ENCODE data around the gene ADGRV1. TPM values are rescaled to one million over a fixed set of nuclear protein-coding genes. Genes with fewer than 3 reads are reported as not detected.

The ADGRV1 gene
- total RNA-seq, 4 donors from 2014 or later: 0.08 to 0.87 (median 0.41) TPM

DNA sequence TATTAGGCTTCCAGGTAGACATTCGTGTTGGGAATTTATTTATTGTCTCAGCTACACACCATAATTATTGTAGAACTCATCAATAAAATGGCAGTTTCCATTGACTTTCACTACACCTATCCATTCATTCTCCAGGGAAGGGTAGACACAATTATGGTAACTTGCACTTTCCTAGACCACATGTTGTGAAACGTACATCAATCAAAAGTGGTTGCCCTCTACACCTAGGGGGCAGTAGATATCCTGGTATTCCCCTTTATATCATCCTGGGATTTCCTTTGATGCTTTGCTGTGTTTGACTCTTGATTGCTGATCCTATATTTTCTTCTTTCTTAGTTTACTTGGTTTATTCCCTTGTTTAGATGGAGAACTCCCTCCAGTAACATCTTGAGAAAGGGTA lies 47.9 kb downstream of the ADGRV1 start:
- TF ChIP-seq POLR2AphosphoS5 (IDR thresholded peaks at IDR 0.05): no peak
- no peak for TF ChIP-seq POLR2A (IDR thresholded peaks at IDR 0.05)
- TF ChIP-seq, protein P1, sequence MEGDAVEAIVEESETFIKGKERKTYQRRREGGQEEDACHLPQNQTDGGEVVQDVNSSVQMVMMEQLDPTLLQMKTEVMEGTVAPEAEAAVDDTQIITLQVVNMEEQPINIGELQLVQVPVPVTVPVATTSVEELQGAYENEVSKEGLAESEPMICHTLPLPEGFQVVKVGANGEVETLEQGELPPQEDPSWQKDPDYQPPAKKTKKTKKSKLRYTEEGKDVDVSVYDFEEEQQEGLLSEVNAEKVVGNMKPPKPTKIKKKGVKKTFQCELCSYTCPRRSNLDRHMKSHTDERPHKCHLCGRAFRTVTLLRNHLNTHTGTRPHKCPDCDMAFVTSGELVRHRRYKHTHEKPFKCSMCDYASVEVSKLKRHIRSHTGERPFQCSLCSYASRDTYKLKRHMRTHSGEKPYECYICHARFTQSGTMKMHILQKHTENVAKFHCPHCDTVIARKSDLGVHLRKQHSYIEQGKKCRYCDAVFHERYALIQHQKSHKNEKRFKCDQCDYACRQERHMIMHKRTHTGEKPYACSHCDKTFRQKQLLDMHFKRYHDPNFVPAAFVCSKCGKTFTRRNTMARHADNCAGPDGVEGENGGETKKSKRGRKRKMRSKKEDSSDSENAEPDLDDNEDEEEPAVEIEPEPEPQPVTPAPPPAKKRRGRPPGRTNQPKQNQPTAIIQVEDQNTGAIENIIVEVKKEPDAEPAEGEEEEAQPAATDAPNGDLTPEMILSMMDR (IDR thresholded peaks at IDR 0.05): no peak
- TF ChIP-seq EP300 (IDR thresholded peaks at IDR 0.05): no peak
- H3K36me3 ChIP-seq: no peaks in the 10 kb centered on the region
- H3K27ac ChIP-seq: no peak overlapping the region
- ATAC-seq: no peak
- H3K4me1 ChIP-seq: no peaks in the 10 kb centered on the region
- H3K4me3 ChIP-seq: no peak overlapping the region
- WGBS, 2 donors (ENCODE audit: low coverage in 1 of 2): 35 to 45% methylated on average over 2 of the region's 2 CpGs
- H3K27me3 ChIP-seq: no peaks in the 10 kb centered on the region
- H3K9me3 ChIP-seq: no peaks in the 10 kb centered on the region

DNA sequence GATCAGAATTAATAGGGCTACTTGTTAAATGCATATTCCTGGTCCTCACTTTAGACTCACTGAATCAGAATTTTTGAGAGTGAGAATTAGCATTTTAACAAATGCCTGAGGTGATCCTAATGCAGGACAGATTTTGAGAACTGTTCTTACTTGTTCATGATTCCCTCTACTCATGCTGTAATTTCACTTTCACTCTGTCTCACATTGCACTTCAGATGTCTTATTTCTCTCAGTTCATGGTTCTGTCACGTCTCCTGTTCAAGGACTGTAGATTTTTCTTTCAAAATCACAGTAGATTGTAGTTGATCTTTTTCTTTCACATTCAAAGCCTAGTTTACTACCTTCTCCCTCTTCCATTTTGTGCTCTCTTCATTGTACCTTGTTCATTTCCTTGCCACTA lies 54.3 kb downstream of the ADGRV1 start:
- no peak for ATAC-seq
- Histone ChIP-seq H3K9me3 (no peaks in the 10 kb centered on the region), H3K4me3 (no peak overlapping the region), H3K27ac (no peak overlapping the region), H3K27me3 (no peaks in the 10 kb centered on the region), H3K36me3 (no peaks in the 10 kb centered on the region), H3K4me1 (no peaks in the 10 kb centered on the region)
- TF ChIP-seq POLR2A (IDR thresholded peaks at IDR 0.05) (no peak), POLR2AphosphoS5 (IDR thresholded peaks at IDR 0.05) (no peak), EP300 (IDR thresholded peaks at IDR 0.05) (no peak)
- TF ChIP-seq, protein P1 (IDR thresholded peaks at IDR 0.05): no peak
- 36% methylated on average over 1 of the region's 1 CpG; no CpG with 5 or more reads in 1 of the 2 donors for WGBS, 2 donors (ENCODE audit: low coverage in 1 of 2)

DNA sequence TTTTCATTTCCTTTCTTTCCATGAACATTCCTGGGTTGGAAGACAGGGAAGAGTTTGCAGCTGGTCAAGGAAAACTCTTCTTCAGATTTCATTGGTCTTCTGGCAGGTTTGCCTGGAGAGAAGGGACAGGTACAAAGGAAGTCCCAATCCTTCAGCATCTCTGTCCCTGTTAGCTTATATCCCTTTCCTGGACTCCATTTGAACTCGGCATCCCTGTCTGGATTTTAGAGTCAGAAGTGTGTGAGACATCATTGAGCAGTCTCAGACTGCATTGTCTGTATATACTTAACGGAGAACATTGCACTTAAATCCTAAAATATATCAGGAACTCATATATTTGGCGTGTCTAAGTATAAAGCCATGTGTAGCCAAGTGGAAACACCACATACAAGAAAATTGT lies 54.9 kb downstream of the ADGRV1 start:
- no peaks in the 10 kb centered on the region for H3K36me3 ChIP-seq
- H3K4me1 ChIP-seq: no peaks in the 10 kb centered on the region
- no peaks in the 10 kb centered on the region for H3K9me3 ChIP-seq
- H3K27me3 ChIP-seq: no peaks in the 10 kb centered on the region
- H3K4me3 ChIP-seq: no peak overlapping the region
- WGBS, 2 donors (ENCODE audit: low coverage in 1 of 2): 52 to 80% methylated on average over 3 of the region's 3 CpGs
- TF ChIP-seq EP300 (IDR thresholded peaks at IDR 0.05) (no peak), POLR2AphosphoS5 (IDR thresholded peaks at IDR 0.05) (no peak), POLR2A (IDR thresholded peaks at IDR 0.05) (no peak)
- TF ChIP-seq, protein P1 (IDR thresholded peaks at IDR 0.05): no peak
- no peak for ATAC-seq
- H3K27ac ChIP-seq: no peak overlapping the region

DNA sequence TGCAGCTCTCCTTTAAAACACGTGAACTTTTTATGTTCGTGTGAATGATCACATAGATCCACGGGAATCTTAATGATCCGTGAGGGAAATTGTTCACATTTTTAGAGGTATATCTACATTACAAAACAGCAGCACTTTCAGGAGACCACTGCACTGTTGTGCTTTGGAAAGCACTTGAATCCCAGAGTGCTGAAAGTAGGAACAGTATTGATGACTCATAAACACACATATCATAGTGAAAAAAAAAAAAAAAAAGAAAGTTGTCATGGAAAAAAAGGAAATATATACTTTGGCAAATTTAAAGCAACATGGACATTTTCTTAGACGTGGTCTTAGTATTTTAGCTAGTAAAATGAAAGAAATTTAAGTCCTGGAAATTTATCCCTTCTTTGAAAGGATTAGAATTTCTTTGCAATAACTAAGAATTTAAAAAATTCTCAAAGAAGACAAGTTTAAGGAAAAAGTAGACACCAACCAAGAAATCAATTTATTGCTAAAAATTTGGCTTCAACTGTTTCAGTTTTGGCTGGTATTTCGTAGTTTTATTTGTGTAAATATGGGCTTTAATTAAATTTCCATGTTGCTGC lies 55.4 kb downstream of the ADGRV1 start:
- Histone ChIP-seq H3K9me3 (no peaks in the 10 kb centered on the region), H3K27ac (no peak overlapping the region), H3K27me3 (no peaks in the 10 kb centered on the region), H3K36me3 (no peaks in the 10 kb centered on the region), H3K4me3 (no peak overlapping the region), H3K4me1 (no peaks in the 10 kb centered on the region)
- TF ChIP-seq, protein P1 (IDR thresholded peaks at IDR 0.05): no peak
- TF ChIP-seq POLR2A (IDR thresholded peaks at IDR 0.05) (no peak), POLR2AphosphoS5 (IDR thresholded peaks at IDR 0.05) (no peak), EP300 (IDR thresholded peaks at IDR 0.05) (no peak)
- WGBS, 2 donors (ENCODE audit: low coverage in 1 of 2): 66 to 70% methylated on average over 6 of the region's 6 CpGs
- ATAC-seq: no peak

DNA sequence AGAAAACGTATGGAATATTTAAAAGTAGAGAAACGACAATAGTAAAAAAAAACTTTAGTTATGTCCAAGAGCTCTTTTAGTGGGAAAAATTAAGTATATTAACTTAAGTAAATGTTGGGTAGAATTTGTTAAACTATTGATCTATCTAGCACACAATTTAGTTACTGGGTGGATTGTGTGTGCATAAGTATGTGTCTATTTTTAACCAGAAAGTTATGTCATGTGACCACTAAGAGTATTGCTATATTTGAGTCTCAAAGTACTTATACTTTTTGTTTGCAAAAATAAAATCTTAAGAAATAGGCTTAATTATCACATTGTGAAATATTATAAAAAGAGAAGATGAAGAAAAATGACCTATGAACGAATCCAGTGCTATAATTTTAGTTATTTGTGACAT lies 56.8 kb downstream of the ADGRV1 start:
- Histone ChIP-seq H3K4me3 (no peak overlapping the region), H3K36me3 (no peaks in the 10 kb centered on the region), H3K27me3 (no peaks in the 10 kb centered on the region), H3K27ac (no peak overlapping the region), H3K4me1 (no peaks in the 10 kb centered on the region), H3K9me3 (no peaks in the 10 kb centered on the region)
- WGBS, 2 donors (ENCODE audit: low coverage in 1 of 2): 59 to 83% methylated on average over 3 of the region's 3 CpGs
- TF ChIP-seq POLR2A (IDR thresholded peaks at IDR 0.05): no peak
- no peak for TF ChIP-seq POLR2AphosphoS5 (IDR thresholded peaks at IDR 0.05)
- no peak for ATAC-seq
